WTC11 (cell line): ENCODE data around the gene DAB1.

Experiments
- CBFB ChIP-seq: sonication (generic); formaldehyde crosslinking; IDR thresholded peaks from 2 replicates; pipeline ENCODE4 v1.8.1; 2022; ENCODE audit warnings: mild to moderate bottlenecking, low read depth, missing genetic modification reagents
- KAT7 ChIP-seq: sonication (generic); formaldehyde crosslinking; IDR thresholded peaks from 2 replicates; pipeline ENCODE4 v1.8.1; 2023; ENCODE audit warnings: missing genetic modification reagents, mild to moderate bottlenecking, borderline replicate concordance
- NR3C1 ChIP-seq: sonication (generic); formaldehyde crosslinking; conservative IDR thresholded peaks from 2 replicates; pipeline ENCODE4 v1.8.1; 2023; ENCODE audit warnings: low read depth, mild to moderate bottlenecking, missing genetic modification reagents
- SMAD4 ChIP-seq: sonication (generic); formaldehyde crosslinking; IDR thresholded peaks from 2 replicates; pipeline ENCODE4 v1.8.0; 2022; ENCODE audit warnings: mild to moderate bottlenecking, missing genetic modification reagents
- TCF7 ChIP-seq: sonication (generic); formaldehyde crosslinking; IDR thresholded peaks from 2 replicates; pipeline ENCODE4 v1.8.0; 2022; ENCODE audit warnings: mild to moderate bottlenecking, low read depth, missing genetic modification reagents, moderate library complexity
- TEAD4 ChIP-seq: sonication (generic); formaldehyde crosslinking; IDR thresholded peaks from 2 replicates; pipeline ENCODE4 v1.8.0; 2022; ENCODE audit warnings: mild to moderate bottlenecking, missing genetic modification reagents
- ZNF121 ChIP-seq: sonication (generic); formaldehyde crosslinking; IDR thresholded peaks from 2 replicates; pipeline ENCODE4 v1.8.0; 2023; ENCODE audit warnings: missing genetic modification reagents
- ZNF416 ChIP-seq: fragments of 250-450 bp; sonication (Bioruptor Pico); IDR thresholded peaks from 2 replicates; pipeline ENCODE4 v1.9.0; 2021; ENCODE audit warnings: mild to moderate bottlenecking, inconsistent platforms
- TF ChIP-seq, protein P1 (sequence below): fragments of 250-450 bp; sonication (Bioruptor Pico); IDR thresholded peaks from 2 replicates; pipeline ENCODE4 v1.8.0; 2021; ENCODE audit warnings: mild to moderate bottlenecking
- TF ChIP-seq, protein P2 (sequence below): fragments of 200-600 bp; IDR thresholded peaks from 2 replicates; pipeline ENCODE4 v1.8.0; 2022; ENCODE audit warnings: antibody characterized with exemption
- TF ChIP-seq, protein P3 (sequence below): sonication (generic); formaldehyde crosslinking; IDR thresholded peaks from 2 replicates; pipeline ENCODE4 v1.8.1; 2022; ENCODE audit warnings: mild to moderate bottlenecking, moderate library complexity, missing genetic modification reagents
- TF ChIP-seq, protein P4 (sequence below): sonication (generic); formaldehyde crosslinking; conservative IDR thresholded peaks from 2 replicates; pipeline ENCODE4 v1.8.1; 2022; ENCODE audit warnings: mild to moderate bottlenecking, missing genetic modification reagents
- TF ChIP-seq, protein P5 (sequence below): sonication (generic); formaldehyde crosslinking; IDR thresholded peaks from 2 replicates; pipeline ENCODE4 v1.8.0; 2023; ENCODE audit warnings: missing genetic modification reagents, mild to moderate bottlenecking, borderline replicate concordance

DNA sequence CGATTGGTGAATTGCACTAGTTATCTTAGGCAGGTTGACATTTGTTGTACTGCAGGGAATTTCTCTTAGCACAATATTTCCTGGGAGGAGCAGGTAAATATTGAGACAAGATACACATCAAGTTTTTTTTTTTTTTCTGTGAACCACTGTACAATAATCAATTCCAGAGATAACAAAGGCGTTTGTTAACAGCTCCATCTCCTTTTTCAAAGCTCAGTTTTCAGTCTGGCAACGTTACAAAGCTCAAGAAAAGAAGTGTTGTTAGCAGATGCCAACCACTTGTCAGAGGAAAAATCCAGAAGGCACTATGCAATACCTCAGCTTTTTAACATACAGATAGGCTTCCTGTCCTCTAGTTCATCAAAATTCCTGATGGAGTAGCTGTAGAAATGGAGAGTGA, 40.9 kb upstream of the DAB1 start:
- TF ChIP-seq, protein P1, sequence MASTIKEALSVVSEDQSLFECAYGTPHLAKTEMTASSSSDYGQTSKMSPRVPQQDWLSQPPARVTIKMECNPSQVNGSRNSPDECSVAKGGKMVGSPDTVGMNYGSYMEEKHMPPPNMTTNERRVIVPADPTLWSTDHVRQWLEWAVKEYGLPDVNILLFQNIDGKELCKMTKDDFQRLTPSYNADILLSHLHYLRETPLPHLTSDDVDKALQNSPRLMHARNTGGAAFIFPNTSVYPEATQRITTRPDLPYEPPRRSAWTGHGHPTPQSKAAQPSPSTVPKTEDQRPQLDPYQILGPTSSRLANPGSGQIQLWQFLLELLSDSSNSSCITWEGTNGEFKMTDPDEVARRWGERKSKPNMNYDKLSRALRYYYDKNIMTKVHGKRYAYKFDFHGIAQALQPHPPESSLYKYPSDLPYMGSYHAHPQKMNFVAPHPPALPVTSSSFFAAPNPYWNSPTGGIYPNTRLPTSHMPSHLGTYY (CRISPR knock-in tag), result no peak
- TF ChIP-seq NR3C1 (CRISPR knock-in tag) (no peak), KAT7 (no peak), ZNF121 (CRISPR knock-in tag) (no peak), CBFB (CRISPR knock-in tag) (no peak), SMAD4 (no peak), ZNF416 (CRISPR knock-in tag) (no peak), TEAD4 (CRISPR knock-in tag) (no peak), TCF7 (CRISPR knock-in tag) (no peak)
- TF ChIP-seq, protein P2, sequence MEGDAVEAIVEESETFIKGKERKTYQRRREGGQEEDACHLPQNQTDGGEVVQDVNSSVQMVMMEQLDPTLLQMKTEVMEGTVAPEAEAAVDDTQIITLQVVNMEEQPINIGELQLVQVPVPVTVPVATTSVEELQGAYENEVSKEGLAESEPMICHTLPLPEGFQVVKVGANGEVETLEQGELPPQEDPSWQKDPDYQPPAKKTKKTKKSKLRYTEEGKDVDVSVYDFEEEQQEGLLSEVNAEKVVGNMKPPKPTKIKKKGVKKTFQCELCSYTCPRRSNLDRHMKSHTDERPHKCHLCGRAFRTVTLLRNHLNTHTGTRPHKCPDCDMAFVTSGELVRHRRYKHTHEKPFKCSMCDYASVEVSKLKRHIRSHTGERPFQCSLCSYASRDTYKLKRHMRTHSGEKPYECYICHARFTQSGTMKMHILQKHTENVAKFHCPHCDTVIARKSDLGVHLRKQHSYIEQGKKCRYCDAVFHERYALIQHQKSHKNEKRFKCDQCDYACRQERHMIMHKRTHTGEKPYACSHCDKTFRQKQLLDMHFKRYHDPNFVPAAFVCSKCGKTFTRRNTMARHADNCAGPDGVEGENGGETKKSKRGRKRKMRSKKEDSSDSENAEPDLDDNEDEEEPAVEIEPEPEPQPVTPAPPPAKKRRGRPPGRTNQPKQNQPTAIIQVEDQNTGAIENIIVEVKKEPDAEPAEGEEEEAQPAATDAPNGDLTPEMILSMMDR, result no peak
- TF ChIP-seq, protein P3, sequence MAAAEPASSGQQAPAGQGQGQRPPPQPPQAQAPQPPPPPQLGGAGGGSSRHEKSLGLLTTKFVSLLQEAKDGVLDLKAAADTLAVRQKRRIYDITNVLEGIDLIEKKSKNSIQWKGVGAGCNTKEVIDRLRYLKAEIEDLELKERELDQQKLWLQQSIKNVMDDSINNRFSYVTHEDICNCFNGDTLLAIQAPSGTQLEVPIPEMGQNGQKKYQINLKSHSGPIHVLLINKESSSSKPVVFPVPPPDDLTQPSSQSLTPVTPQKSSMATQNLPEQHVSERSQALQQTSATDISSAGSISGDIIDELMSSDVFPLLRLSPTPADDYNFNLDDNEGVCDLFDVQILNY (CRISPR knock-in tag), result no peak
- TF ChIP-seq, protein P4, sequence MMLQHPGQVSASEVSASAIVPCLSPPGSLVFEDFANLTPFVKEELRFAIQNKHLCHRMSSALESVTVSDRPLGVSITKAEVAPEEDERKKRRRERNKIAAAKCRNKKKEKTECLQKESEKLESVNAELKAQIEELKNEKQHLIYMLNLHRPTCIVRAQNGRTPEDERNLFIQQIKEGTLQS (CRISPR knock-in tag), result no peak
- TF ChIP-seq, protein P5, sequence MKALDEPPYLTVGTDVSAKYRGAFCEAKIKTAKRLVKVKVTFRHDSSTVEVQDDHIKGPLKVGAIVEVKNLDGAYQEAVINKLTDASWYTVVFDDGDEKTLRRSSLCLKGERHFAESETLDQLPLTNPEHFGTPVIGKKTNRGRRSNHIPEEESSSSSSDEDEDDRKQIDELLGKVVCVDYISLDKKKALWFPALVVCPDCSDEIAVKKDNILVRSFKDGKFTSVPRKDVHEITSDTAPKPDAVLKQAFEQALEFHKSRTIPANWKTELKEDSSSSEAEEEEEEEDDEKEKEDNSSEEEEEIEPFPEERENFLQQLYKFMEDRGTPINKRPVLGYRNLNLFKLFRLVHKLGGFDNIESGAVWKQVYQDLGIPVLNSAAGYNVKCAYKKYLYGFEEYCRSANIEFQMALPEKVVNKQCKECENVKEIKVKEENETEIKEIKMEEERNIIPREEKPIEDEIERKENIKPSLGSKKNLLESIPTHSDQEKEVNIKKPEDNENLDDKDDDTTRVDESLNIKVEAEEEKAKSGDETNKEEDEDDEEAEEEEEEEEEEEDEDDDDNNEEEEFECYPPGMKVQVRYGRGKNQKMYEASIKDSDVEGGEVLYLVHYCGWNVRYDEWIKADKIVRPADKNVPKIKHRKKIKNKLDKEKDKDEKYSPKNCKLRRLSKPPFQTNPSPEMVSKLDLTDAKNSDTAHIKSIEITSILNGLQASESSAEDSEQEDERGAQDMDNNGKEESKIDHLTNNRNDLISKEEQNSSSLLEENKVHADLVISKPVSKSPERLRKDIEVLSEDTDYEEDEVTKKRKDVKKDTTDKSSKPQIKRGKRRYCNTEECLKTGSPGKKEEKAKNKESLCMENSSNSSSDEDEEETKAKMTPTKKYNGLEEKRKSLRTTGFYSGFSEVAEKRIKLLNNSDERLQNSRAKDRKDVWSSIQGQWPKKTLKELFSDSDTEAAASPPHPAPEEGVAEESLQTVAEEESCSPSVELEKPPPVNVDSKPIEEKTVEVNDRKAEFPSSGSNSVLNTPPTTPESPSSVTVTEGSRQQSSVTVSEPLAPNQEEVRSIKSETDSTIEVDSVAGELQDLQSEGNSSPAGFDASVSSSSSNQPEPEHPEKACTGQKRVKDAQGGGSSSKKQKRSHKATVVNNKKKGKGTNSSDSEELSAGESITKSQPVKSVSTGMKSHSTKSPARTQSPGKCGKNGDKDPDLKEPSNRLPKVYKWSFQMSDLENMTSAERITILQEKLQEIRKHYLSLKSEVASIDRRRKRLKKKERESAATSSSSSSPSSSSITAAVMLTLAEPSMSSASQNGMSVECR (CRISPR knock-in tag), result no peak
